HEK293T (cell line): Measurements from ENCODE around the gene LIN7B.

Experiments used
- CTCF ChIA-PET: fragments of 350-600 bp; formaldehyde crosslinking; extraction: SDS; loops from one replicate; lab custom pipeline; 2021; ENCODE audit warnings: antibody characterized with exemption, inconsistent platforms; lab: Yijun Ruan, JAX
- POLR2A ChIA-PET: fragments of 350-600 bp; formaldehyde crosslinking; extraction: SDS; loops from one replicate; lab custom pipeline; 2020; ENCODE audit warnings: antibody characterized with exemption, inconsistent platforms; lab: Yijun Ruan, JAX
- DNase-seq: peaks from one replicate; pipeline ENCODE4 v3.0.0; 2012; ENCODE audit warnings: mixed read lengths; ENCODE audit errors: extremely low spot score
- ARNT ChIP-seq: fragments of 450-650 bp; IDR thresholded peaks from 2 replicates; pipeline ENCODE4 v1.6.1; 2017; ENCODE audit warnings: mild to moderate bottlenecking
- BHLHE40 ChIP-seq: fragments of 450-650 bp; IDR thresholded peaks from 2 replicates; pipeline ENCODE4 v1.6.1; 2016; ENCODE audit warnings: mild to moderate bottlenecking, moderate library complexity, borderline replicate concordance
- CTBP1 ChIP-seq: fragments of 450-650 bp; IDR thresholded peaks from 2 replicates; pipeline ENCODE4 v1.6.1; 2016; ENCODE audit warnings: borderline replicate concordance
- ELF4 ChIP-seq: fragments of 450-650 bp; IDR thresholded peaks from 2 replicates; pipeline ENCODE4 v1.6.1; 2017; ENCODE audit warnings: antibody characterized with exemption
- FOXA1 ChIP-seq: fragments of 450-650 bp; IDR thresholded peaks from 2 replicates; pipeline ENCODE4 v1.6.1; 2016; ENCODE audit warnings: mild to moderate bottlenecking
- FOXK2 ChIP-seq: fragments of 450-650 bp; IDR thresholded peaks from 2 replicates; pipeline ENCODE4 v1.6.1; 2016; ENCODE audit warnings: mild to moderate bottlenecking
- FOXM1 ChIP-seq: fragments of 450-650 bp; IDR thresholded peaks from 2 replicates; pipeline ENCODE4 v1.6.1; 2017; ENCODE audit warnings: mild to moderate bottlenecking, borderline replicate concordance
- HDGF ChIP-seq: fragments of 450-650 bp; IDR thresholded peaks from 2 replicates; pipeline ENCODE4 v1.6.1; 2017; ENCODE audit warnings: antibody characterized with exemption, borderline replicate concordance
- L3MBTL2 ChIP-seq: fragments of 450-650 bp; conservative IDR thresholded peaks from 2 replicates; pipeline ENCODE4 v1.6.1; 2016; ENCODE audit warnings: mild to moderate bottlenecking
- LEF1 ChIP-seq: fragments of 450-650 bp; IDR thresholded peaks from 2 replicates; pipeline ENCODE4 v1.6.1; 2017; ENCODE audit warnings: mild to moderate bottlenecking, borderline replicate concordance
- NFRKB ChIP-seq: fragments of 450-650 bp; IDR thresholded peaks from 2 replicates; pipeline ENCODE4 v1.6.1; 2016; ENCODE audit warnings: mild to moderate bottlenecking, moderate library complexity
- SP1 ChIP-seq: fragments of 450-650 bp; IDR thresholded peaks from 2 replicates; pipeline ENCODE4 v1.6.1; 2017
- SUZ12 ChIP-seq: fragments of 450-650 bp; IDR thresholded peaks from 2 replicates; pipeline ENCODE4 v1.6.1; 2016; ENCODE audit warnings: mild to moderate bottlenecking
- TARDBP ChIP-seq: fragments of 450-650 bp; IDR thresholded peaks from 2 replicates; pipeline ENCODE4 v1.6.1; 2016
- ZNF384 ChIP-seq: fragments of 450-650 bp; IDR thresholded peaks from 2 replicates; pipeline ENCODE4 v1.6.1; 2016
- TF ChIP-seq, protein P1 (sequence below): fragments of 450-650 bp; IDR thresholded peaks from 2 replicates; pipeline ENCODE4 v1.6.1; 2016

The LIN7B gene

DNA sequence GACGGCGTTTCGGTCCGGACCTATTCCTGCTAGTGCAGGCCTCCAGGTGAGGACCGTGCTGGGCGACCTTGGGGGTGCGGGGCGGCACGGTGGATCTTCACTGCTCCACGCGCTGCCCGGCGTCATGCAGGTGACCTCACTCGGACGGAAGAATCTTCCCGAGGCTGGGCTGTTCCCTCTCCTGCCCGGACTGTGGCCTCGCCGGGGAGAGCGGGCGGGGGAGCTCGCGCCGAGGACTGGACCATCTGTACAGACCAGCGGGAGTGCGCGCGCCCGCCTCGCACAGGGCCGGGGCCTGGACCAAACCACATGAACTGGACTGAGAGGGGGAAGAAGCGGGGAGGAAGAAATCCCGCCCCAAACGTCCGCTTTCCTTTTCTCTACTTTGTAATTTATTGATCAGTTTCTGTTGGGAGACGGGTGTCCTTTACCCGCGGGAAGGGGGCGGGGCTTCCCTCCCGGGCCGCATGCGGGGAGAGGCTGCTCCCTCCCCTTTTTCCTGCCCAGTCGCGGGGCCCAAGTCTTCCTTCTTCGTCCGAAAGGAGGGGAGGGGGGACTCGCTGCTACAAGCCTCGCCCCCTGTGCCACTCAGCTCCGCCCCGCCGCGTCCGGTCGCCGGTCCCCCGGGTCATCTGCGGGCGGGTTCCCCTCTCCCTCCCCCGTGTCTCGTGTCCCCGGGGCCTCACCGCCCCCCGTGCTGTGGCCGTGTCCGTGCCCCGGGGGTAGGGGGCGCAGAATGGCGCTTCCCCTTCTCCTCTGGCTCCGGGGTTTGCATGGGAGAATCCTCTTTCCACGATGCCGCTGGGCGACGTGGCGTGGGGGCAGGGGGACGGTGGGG, 36.2 kb downstream of the LIN7B start:
- no peak for TF ChIP-seq SUZ12
- TF ChIP-seq ELF4 = no peak
- TF ChIP-seq ZNF384 = no peak
- TF ChIP-seq CTBP1 = no peak
- peak; percentile 48; the same call in 1 of the 2 replicates for TF ChIP-seq L3MBTL2
- TF ChIP-seq FOXA1 = no peak
- no peak for TF ChIP-seq LEF1
- TF ChIP-seq BHLHE40 = peak; percentile 79
- peak; percentile 81; the same call in 1 of the 2 replicates for TF ChIP-seq FOXM1
- TF ChIP-seq, protein P1, sequence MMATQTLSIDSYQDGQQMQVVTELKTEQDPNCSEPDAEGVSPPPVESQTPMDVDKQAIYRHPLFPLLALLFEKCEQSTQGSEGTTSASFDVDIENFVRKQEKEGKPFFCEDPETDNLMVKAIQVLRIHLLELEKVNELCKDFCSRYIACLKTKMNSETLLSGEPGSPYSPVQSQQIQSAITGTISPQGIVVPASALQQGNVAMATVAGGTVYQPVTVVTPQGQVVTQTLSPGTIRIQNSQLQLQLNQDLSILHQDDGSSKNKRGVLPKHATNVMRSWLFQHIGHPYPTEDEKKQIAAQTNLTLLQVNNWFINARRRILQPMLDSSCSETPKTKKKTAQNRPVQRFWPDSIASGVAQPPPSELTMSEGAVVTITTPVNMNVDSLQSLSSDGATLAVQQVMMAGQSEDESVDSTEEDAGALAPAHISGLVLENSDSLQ = peak; percentile 92
- no peak for TF ChIP-seq SP1
- TF ChIP-seq FOXK2 = no peak
- no peak for TF ChIP-seq HDGF
- no peak for TF ChIP-seq ARNT
- TF ChIP-seq TARDBP = no peak
- ChIA-PET CTCF (interaction anchor here (1.0 to 2.7 kb wide), 3 partner anchors 49 to 151 kb away, joined by 3 to 11 read pairs (median 5); no protein-coding TSS in a partner anchor), POLR2A (interaction anchor here (0.6 to 2.3 kb wide), 14 partner anchors 9 to 303 kb away, joined by 3 to 16 read pairs (median 4); partner anchors contain the start of genes ALDH16A1, GYS1, LIN7B and RUVBL2)
- peak; percentile 75 for DNase-seq

DNA sequence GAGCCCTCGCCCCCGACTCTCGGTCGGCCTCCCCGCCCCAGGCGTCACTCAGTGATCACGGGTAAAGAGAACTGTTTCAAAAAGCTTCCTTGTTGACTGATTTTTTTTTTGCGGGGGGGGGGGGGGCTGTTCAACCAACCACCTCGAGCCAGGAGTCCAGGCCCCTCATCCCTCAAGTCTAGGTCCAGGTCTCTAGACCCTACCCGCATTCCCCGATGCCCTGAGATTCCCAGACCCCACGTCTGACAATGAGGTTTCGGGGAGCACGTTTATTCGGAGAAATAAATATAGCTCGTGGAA, 36.7 kb downstream of the LIN7B start:
- ChIA-PET POLR2A (interaction anchor here (0.6 to 1.4 kb wide), 4 partner anchors 8 to 45 kb away, joined by 3 to 6 read pairs (median 4); no protein-coding TSS in a partner anchor), CTCF (interaction anchor here (2.0 kb wide), 1 partner anchor 48 kb away, joined by 5 read pairs; no protein-coding TSS in a partner anchor)
- DNase-seq = no peak
- no peak for TF ChIP-seq ELF4
- TF ChIP-seq L3MBTL2 = no peak
- TF ChIP-seq FOXK2 = no peak
- TF ChIP-seq CTBP1 = no peak
- TF ChIP-seq, protein P1 = no peak
- no peak for TF ChIP-seq TARDBP
- TF ChIP-seq ARNT = no peak
- no peak for TF ChIP-seq FOXA1
- no peak for TF ChIP-seq SP1
- TF ChIP-seq SUZ12 = no peak
- no peak for TF ChIP-seq LEF1
- TF ChIP-seq BHLHE40 = no peak
- no peak for TF ChIP-seq FOXM1
- TF ChIP-seq HDGF = no peak
- TF ChIP-seq NFRKB = no peak
- no peak for TF ChIP-seq ZNF384

DNA sequence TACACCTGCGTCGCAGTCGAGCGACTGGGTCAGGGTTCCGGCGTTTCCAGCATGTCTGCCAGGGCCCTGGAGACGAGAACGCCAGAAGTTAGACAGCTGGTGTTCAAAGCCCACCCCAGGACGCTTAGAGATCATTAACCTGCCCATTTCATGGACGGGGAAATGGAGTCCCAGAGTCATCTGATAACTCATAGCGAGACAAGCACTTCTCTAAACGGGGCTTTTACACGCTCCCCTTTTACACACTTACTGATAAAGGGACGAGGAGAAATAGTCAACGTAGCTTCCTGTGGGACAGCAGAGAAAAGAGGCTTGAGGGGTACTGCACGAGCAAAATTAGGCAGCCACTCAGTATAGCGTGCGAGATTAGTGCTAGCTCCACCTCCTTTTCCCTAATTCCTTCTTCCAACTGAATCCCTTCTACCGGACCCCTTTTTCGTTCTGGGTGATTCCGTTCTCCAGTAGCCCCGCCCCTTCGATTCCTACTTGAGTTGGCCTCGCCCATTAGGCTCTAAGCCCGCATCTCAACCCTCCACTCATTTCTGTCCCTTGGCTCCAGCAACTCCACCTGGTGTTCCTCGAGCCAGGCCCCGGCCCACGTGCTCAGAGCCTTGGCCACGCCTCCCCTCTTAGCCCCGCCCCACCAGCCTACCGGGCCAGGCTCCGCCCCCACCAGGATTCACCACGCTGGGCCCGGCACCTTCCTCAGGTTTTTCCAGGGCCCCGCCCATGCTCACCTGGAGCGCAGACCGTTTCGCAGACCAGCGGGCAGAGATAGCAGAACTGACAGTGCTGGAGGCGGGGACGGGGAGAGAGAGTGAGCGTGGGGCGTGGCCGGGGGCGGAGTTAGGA, 37.3 kb downstream of the LIN7B start:
- DNase-seq = peak; percentile 89
- POLR2A ChIA-PET = interaction anchor here (1.2 kb wide), 1 partner anchor 8 kb away, joined by 6 read pairs; no protein-coding TSS in a partner anchor
- TF ChIP-seq SUZ12 = no peak
- peak; percentile 94 for TF ChIP-seq L3MBTL2
- CTCF ChIA-PET = interaction anchor here (2.0 kb wide), 1 partner anchor 47 kb away, joined by 5 read pairs; no protein-coding TSS in a partner anchor

DNA sequence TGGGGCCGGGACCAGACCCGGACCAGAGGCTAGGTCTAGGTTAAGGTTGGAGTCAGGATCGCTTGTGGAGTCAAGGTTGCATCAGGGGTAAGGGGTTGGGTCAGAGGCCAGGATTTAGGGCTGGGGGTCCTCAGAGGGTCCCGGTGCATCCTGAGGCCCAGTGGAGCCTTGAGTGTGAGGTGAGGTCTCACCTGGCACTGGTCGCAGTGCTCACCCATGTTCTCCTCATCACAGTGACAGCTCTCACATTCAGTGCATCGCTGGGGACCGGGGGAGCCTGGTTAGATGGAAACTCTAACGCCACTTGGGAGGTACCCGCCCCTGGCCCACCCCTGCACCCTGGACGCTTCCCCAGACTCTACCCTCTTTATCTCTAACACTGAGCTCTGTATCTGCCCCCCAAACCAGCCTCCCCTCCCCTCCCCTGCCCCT, 38.0 kb downstream of the LIN7B start:
- ChIA-PET CTCF (no interaction called here), POLR2A (no interaction called here)
- no peak for TF ChIP-seq FOXA1
- no peak for TF ChIP-seq L3MBTL2
- no peak for TF ChIP-seq SP1
- no peak for TF ChIP-seq ZNF384
- TF ChIP-seq ARNT = no peak
- TF ChIP-seq BHLHE40 = no peak
- no peak for TF ChIP-seq FOXM1
- no peak for DNase-seq

DNA sequence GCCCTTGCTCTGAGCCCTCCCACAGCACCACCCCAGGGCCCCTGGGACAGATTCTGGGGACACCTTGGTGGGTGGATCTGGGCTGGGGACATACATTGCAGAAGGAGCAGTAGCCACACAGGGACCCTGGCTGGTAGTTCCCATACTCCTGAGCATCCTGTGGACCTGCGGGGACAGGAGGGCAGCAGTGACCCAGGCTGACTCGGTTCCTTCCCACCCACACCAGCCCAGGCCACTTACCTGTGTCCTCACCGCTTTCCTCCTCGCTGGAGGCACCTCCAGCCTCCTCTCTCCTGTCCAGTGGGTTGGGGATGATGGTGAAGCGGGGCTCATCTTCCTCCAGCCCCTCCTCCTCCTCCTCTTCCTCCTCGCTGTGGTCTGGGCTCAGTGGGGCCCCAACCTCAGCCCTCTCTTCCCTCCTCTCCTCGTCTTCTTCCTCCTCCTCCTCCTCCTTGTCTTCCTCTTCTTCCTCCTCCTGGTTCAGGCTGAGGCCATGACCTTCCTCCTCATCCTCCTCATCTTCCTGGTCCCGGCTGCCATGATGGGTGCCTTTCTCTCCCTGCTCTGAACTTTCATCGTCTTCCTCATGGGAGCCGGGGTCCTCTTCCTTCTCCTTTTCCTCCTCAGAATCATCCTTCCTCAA, 39.1 kb downstream of the LIN7B start:
- ChIA-PET CTCF (no interaction called here), POLR2A (no interaction called here)
- no peak for TF ChIP-seq LEF1
- no peak for TF ChIP-seq NFRKB
- no peak for TF ChIP-seq SUZ12
- no peak for TF ChIP-seq FOXM1
- no peak for TF ChIP-seq FOXK2
- no peak for TF ChIP-seq L3MBTL2
- TF ChIP-seq ARNT = no peak
- TF ChIP-seq, protein P1 = no peak
- TF ChIP-seq SP1 = no peak
- TF ChIP-seq TARDBP = no peak
- TF ChIP-seq BHLHE40 = no peak
- no peak for TF ChIP-seq CTBP1
- no peak for TF ChIP-seq ELF4
- TF ChIP-seq FOXA1 = no peak
- TF ChIP-seq ZNF384 = no peak
- no peak for TF ChIP-seq HDGF
- DNase-seq = no peak
